Neuronal stem cell (in vitro differentiated cells): ENCODE data around the gene SEMA3B.

Experiments used
- DNase-seq: peaks from one replicate; pipeline ENCODE4 v3.0.0-alpha.2; 2013; ENCODE audit warnings: low spot score
- H2AFZ ChIP-seq: one replicate; pipeline ENCODE4 v1.6.1; 2013; ENCODE audit warnings: mild to moderate bottlenecking, low read length, inconsistent platforms
- H2AK5ac ChIP-seq: 2 replicates; pipeline ENCODE4 v1.6.1; 2013; ENCODE audit warnings: low read depth, mild to moderate bottlenecking, inconsistent platforms, low read length, moderate library complexity, mixed read lengths
- H2BK120ac ChIP-seq: 2 replicates; pipeline ENCODE4 v1.6.1; 2013; ENCODE audit warnings: low read depth, mild to moderate bottlenecking, inconsistent platforms, low read length, moderate library complexity, mixed read lengths
- H2BK12ac ChIP-seq: one replicate; pipeline ENCODE4 v1.6.1; 2013; ENCODE audit warnings: low read length, inconsistent platforms
- H2BK15ac ChIP-seq: 2 replicates; pipeline ENCODE4 v1.6.1; 2013; ENCODE audit warnings: mild to moderate bottlenecking, low read length, inconsistent platforms, mixed read lengths
- H2BK5ac ChIP-seq: one replicate; pipeline ENCODE4 v1.6.1; 2013; ENCODE audit warnings: inconsistent platforms, mild to moderate bottlenecking, low read length, moderate library complexity
- H3K14ac ChIP-seq: one replicate; pipeline ENCODE4 v1.6.1; 2013; ENCODE audit warnings: low read length, inconsistent platforms
- H3K18ac ChIP-seq: 2 replicates; pipeline ENCODE4 v1.6.1; 2013; ENCODE audit warnings: low read length, inconsistent platforms
- H3K23ac ChIP-seq: 2 replicates; pipeline ENCODE4 v1.6.1; 2013; ENCODE audit warnings: low read depth, mild to moderate bottlenecking, mixed read lengths, low read length, inconsistent platforms; ENCODE audit not compliant: poor library complexity
- H3K27ac ChIP-seq: replicated peaks from 3 replicates; pipeline ENCODE4 v1.5.1; 2013; ENCODE audit warnings: low read length, inconsistent platforms
- H3K27me3 ChIP-seq, 3 experiments: 2 replicates each; pipeline ENCODE4 v1.6.1; 2013; ENCODE audit warnings: low read length in 3 of 3, mild to moderate bottlenecking in 2 of 3, inconsistent platforms in 1 of 3, low read depth in 1 of 3, mixed read lengths in 1 of 3, moderate library complexity in 1 of 3; ENCODE audit not compliant: control insufficient read depth in 3 of 3, insufficient read depth in 3 of 3
- H3K36me3 ChIP-seq, 2 donors: replicated peaks in 1 of 2; 2 replicates each; pipeline ENCODE4 v1.6.1; 2013; ENCODE audit warnings: low read length in 2 of 2; ENCODE audit not compliant: control insufficient read depth in 2 of 2, insufficient read depth in 2 of 2
- H3K4ac ChIP-seq: 2 replicates; pipeline ENCODE4 v1.6.1; 2013; ENCODE audit warnings: inconsistent platforms, mild to moderate bottlenecking, low read length, moderate library complexity
- H3K4me1 ChIP-seq, 2 donors: 1 replicate in 1 of 2; 2 replicates in 1 of 2; pipeline ENCODE4 v1.6.1; 2013; ENCODE audit warnings: low read length in 2 of 2, low read depth in 1 of 2; ENCODE audit not compliant: control insufficient read depth in 2 of 2, insufficient read depth in 1 of 2
- H3K4me2 ChIP-seq: one replicate; pipeline ENCODE4 v1.6.1; 2013; ENCODE audit warnings: mild to moderate bottlenecking, low read length, inconsistent platforms; ENCODE audit not compliant: insufficient read depth, poor library complexity, severe bottlenecking
- H3K4me3 ChIP-seq, 2 donors: 2 replicates each; pipeline ENCODE4 v1.5.1; 2013; ENCODE audit warnings: low read length in 2 of 2, mild to moderate bottlenecking in 2 of 2, inconsistent platforms in 1 of 2, moderate library complexity in 1 of 2
- H3K79me1 ChIP-seq: one replicate; pipeline ENCODE4 v1.6.1; 2013; ENCODE audit warnings: low read depth, mild to moderate bottlenecking, inconsistent platforms, low read length, moderate library complexity
- H3K9ac ChIP-seq: one replicate; pipeline ENCODE4 v1.6.1; 2013; ENCODE audit warnings: mild to moderate bottlenecking, low read depth, low read length, inconsistent platforms; ENCODE audit not compliant: poor library complexity
- H3K9me3 ChIP-seq, 2 donors: replicated peaks in 1 of 2; 2 replicates each; pipeline versions ENCODE3 to v1.6.1; 2013; ENCODE audit warnings: low read length in 2 of 2, mild to moderate bottlenecking in 2 of 2, inconsistent platforms in 1 of 2, low read depth in 1 of 2, mixed read lengths in 1 of 2, moderate library complexity in 1 of 2; ENCODE audit not compliant: control insufficient read depth in 2 of 2, insufficient read depth in 1 of 2
- H4K8ac ChIP-seq: one replicate; pipeline ENCODE4 v1.6.1; 2013; ENCODE audit warnings: low read depth, mild to moderate bottlenecking, inconsistent platforms, low read length, moderate library complexity
- H4K91ac ChIP-seq: one replicate; pipeline ENCODE4 v1.6.1; 2013; ENCODE audit warnings: low read length, low read depth, mild to moderate bottlenecking, inconsistent platforms; ENCODE audit not compliant: poor library complexity
- WGBS, 2 donors: extraction: QIAGEN DNeasy Blood & Tissue Kit; methylation state at CpG; one replicate each; pipeline ENCODE4 v1.1.7; 2013; ENCODE audit warnings: missing lambda C conversion rate in 2 of 2, mixed read lengths in 1 of 2; ENCODE audit not compliant: insufficient read length in 2 of 2, insufficient replicate concordance in 1 of 2; ENCODE audit errors: extremely low coverage in 2 of 2; 5-methylcytosine and 5-hydroxymethylcytosine counted together

The SEMA3B gene

DNA sequence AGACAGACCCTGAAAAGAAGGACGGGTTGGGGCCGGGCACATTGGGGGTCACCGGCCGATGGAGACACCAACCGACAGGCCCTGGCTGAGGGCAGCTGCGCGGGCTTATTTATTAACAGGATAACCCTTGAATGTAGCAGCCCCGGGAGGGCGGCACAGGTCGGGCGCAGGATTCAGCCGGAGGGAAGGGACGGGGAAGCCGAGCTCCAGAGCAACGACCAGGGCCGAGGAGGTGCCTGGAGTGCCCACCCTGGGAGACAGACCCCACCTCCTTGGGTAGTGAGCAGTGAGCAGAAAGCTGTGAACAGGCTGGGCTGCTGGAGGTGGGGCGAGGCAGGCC lies 7.8 kb downstream of the SEMA3B start:
- Histone ChIP-seq H3K9me3 (peaks cover 0 to 4% of the 10 kb centered on the region in 2 donors), H2AK5ac (peak overlapping the region; percentile 84), H3K4me1 (peaks cover 9 to 13% of the 10 kb centered on the region in 2 donors), H3K27me3 (peaks cover 9 to 41% (median 24%) of the 10 kb centered on the region in 3 experiments), H3K79me1 (peaks cover 4% of the 10 kb centered on the region), H2BK12ac (peak overlapping the region; percentile 46), H2BK120ac (no peak overlapping the region), H4K91ac (no peak overlapping the region), H3K9ac (no peak overlapping the region), H2BK15ac (no peak overlapping the region), H3K23ac (no peak overlapping the region), H3K18ac (peak overlapping the region; percentile 52), H3K36me3 (no peaks in the 10 kb centered on the region), H3K4me2 (no peak overlapping the region), H3K4ac (no peak overlapping the region), H3K14ac (no peak overlapping the region), H4K8ac (no peak overlapping the region), H2AFZ (no peak overlapping the region), H2BK5ac (peak overlapping the region; percentile 29), H3K27ac (no peak overlapping the region), H3K4me3 (no peak overlapping the region)
- no CpG with 5 or more reads among the region's 17 CpGs for WGBS, 2 donors
- DNase-seq: no peak

GRCh38 chr3:50278123-50278879 lies 9.4 kb downstream of the SEMA3B start:
- no peaks in the 10 kb centered on the region for H3K36me3 ChIP-seq
- no peak overlapping the region for H3K14ac ChIP-seq
- peak overlapping the region; percentile 96 for H2AK5ac ChIP-seq
- H2BK12ac ChIP-seq: no peak overlapping the region
- peak overlapping the region; percentile 73 for H2BK15ac ChIP-seq
- H3K79me1 ChIP-seq: peaks cover 4% of the 10 kb centered on the region
- no peak overlapping the region for H3K4me2 ChIP-seq
- H2AFZ ChIP-seq: peak overlapping the region; percentile 68
- no peak overlapping the region for H3K27ac ChIP-seq
- H3K4ac ChIP-seq: peak overlapping the region; percentile 0
- DNase-seq: no peak
- H3K9ac ChIP-seq: no peak overlapping the region
- no peak overlapping the region for H2BK120ac ChIP-seq
- no peak overlapping the region for H3K4me3 ChIP-seq
- H3K4me1 ChIP-seq: peaks cover 5 to 11% of the 10 kb centered on the region in 2 donors
- peaks cover 0 to 4% of the 10 kb centered on the region in 2 donors for H3K9me3 ChIP-seq
- no peak overlapping the region for H4K8ac ChIP-seq
- no peak overlapping the region for H2BK5ac ChIP-seq
- peak overlapping the region; percentile 76 for H3K18ac ChIP-seq
- WGBS, 2 donors: no CpG with 5 or more reads among the region's 4 CpGs
- peaks cover 9 to 38% (median 20%) of the 10 kb centered on the region in 3 experiments for H3K27me3 ChIP-seq
- H4K91ac ChIP-seq: no peak overlapping the region
- H3K23ac ChIP-seq: no peak overlapping the region

DNA sequence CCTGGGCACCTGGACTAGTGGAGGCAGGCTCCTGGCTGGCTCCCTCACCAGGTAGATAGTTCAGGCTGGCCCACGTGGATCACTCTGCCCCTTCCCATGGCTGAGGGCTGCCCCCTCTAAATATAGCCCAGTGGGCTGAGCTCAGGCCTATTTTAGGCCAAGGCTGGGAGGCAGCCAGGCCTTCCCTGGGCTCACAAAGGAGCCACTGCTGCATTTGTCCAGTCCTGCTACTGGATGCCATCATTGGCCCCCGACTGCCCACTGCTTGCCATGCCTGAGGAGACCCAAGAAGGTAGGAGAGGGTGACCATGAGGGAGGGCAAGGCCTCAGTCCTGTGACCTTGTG lies 9.9 kb downstream of the SEMA3B start, which contains the start of gene LSMEM2:
LSMEM2 (plus strand) TSS at position 208 of the 345 bp plus-strand sequence; CDS start at position 235, 27 bp downstream.
- Histone ChIP-seq H3K4me3 (no peak within 1 kb of the TSS), H3K9me3 (peaks cover 0 to 4% of the 10 kb centered on the region in 2 donors), H3K27ac (no peak within 1 kb of the TSS), H2AFZ (peak within 1 kb of the TSS; percentile 68), H2BK5ac (no peak within 1 kb of the TSS), H4K91ac (no peak within 1 kb of the TSS), H3K14ac (no peak within 1 kb of the TSS), H3K4ac (peak within 1 kb of the TSS; percentile 95), H2BK120ac (no peak within 1 kb of the TSS), H2AK5ac (peak within 1 kb of the TSS; percentile 96), H3K4me1 (peaks cover 5 to 10% of the 10 kb centered on the region in 2 donors), H3K18ac (peak within 1 kb of the TSS; percentile 76), H2BK12ac (peak within 1 kb of the TSS; percentile 82), H4K8ac (no peak within 1 kb of the TSS), H3K4me2 (no peak within 1 kb of the TSS), H3K9ac (peak within 1 kb of the TSS; percentile 12), H3K79me1 (peaks cover 4% of the 10 kb centered on the region), H3K23ac (peak within 1 kb of the TSS; percentile 20), H2BK15ac (peak within 1 kb of the TSS; percentile 73), H3K36me3 (no peaks in the 10 kb centered on the region), H3K27me3 (peaks cover 4 to 32% (median 18%) of the 10 kb centered on the region in 3 experiments)
- no CpG with 5 or more reads among the region's 2 CpGs for WGBS, 2 donors
- no peak for DNase-seq

DNA sequence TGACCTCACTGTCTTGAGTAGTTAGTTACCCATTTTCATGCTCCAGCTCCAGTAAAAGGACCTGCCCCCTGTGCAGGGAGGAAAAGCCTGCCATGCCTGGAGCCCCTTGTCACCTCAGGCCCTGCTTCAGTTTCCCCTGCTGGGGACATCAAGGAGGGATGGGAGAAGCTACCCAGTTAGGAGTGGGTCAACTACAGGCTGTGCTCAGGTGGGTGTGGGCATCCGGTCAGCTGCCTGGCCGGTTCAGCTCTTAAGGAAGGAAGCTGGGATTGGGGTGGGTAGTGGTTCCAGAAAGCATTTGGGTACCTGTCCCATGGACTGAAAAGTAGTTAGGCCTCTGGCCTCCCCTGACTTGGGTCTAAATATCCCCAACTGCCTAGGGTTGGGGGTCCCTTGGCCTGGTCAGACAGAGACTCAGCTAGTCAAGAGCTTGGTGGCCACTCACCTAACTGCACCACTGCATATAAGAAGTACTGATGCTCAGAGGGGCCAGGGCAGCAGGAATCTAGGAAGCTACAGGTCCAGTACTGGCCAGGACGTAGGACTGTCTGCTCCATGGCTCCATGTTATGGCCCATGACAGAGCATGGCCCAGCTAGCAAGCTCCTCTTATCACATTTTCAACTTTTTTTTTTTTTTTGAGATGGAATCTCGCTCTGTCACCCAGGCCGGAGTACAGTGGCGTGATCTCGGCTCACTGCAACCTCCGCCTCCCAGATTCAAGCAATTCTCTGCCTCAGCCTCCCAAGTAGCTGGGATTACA lies 10.5 kb downstream of the SEMA3B start:
- peak overlapping the region; percentile 20 for H3K23ac ChIP-seq
- no peak overlapping the region for H3K27ac ChIP-seq
- no peak overlapping the region for H3K4me3 ChIP-seq
- no peak overlapping the region for H2BK5ac ChIP-seq
- H2BK120ac ChIP-seq: no peak overlapping the region
- no peak overlapping the region for H4K8ac ChIP-seq
- no peaks in the 10 kb centered on the region for H3K36me3 ChIP-seq
- H2BK15ac ChIP-seq: peak overlapping the region; percentile 73
- no CpG with 5 or more reads among the region's 8 CpGs for WGBS, 2 donors
- H2AK5ac ChIP-seq: peak overlapping the region; percentile 96
- H2BK12ac ChIP-seq: peak overlapping the region; percentile 82
- H3K9me3 ChIP-seq: peaks cover 0 to 4% of the 10 kb centered on the region in 2 donors
- H2AFZ ChIP-seq: peak overlapping the region; percentile 68
- no peak overlapping the region for H3K4me2 ChIP-seq
- no peak overlapping the region for H4K91ac ChIP-seq
- peak overlapping the region; percentile 95 for H3K4ac ChIP-seq
- H3K18ac ChIP-seq: no peak overlapping the region
- no peak for DNase-seq
- H3K14ac ChIP-seq: no peak overlapping the region
- H3K9ac ChIP-seq: peak overlapping the region; percentile 12
- peaks cover 5 to 10% of the 10 kb centered on the region in 2 donors for H3K4me1 ChIP-seq
- H3K79me1 ChIP-seq: peaks cover 4% of the 10 kb centered on the region
- H3K27me3 ChIP-seq: peaks cover 3 to 27% (median 12%) of the 10 kb centered on the region in 3 experiments
